AG04450 (cell line): ENCODE measurements around the gene GAS6. TPM values are rescaled to one million over a fixed set of nuclear protein-coding genes. Genes with fewer than 3 reads are reported as not detected.
"Not testable (repeated sequence)": the region's sequence is repeated elsewhere in the genome, so short reads cannot be mapped to it uniquely, and the experiment has no call there.

Experiments
- CTCF ChIA-PET: fragments of 300-600, 350-600 bp; formaldehyde crosslinking; extraction: SDS; loops from one replicate; lab custom pipeline; 2022; ENCODE audit warnings: antibody characterized with exemption, inconsistent platforms; lab: Charles Lee
- POLR2A ChIA-PET: fragments of 350-600 bp; formaldehyde crosslinking; extraction: SDS; loops from one replicate; lab custom pipeline; 2021; ENCODE audit warnings: antibody characterized with exemption, inconsistent platforms; lab: Yijun Ruan, JAX
- DNase-seq: peaks from one replicate; pipeline ENCODE4 v3.0.0-alpha.2; 2011; ENCODE audit warnings: low read depth, low spot score
- H3K27ac ChIP-seq: one replicate; pipeline ENCODE4 v1.5.1; 2012; ENCODE audit warnings: low read depth, low read length, control low read depth
- H3K27me3 ChIP-seq: one replicate; pipeline ENCODE4 v1.6.0; 2012; ENCODE audit warnings: low read length; ENCODE audit not compliant: control insufficient read depth, insufficient read depth
- H3K4me3 ChIP-seq: 2 replicates; pipeline ENCODE4 v1.5.1; 2011; ENCODE audit warnings: mild to moderate bottlenecking, low read depth, low read length, control low read depth
- H3K9me3 ChIP-seq: 2 replicates; pipeline ENCODE4 v1.5.1; 2012; ENCODE audit warnings: low read length; ENCODE audit not compliant: control insufficient read depth, insufficient read depth
- CTCF ChIP-seq: IDR thresholded peaks from 2 replicates; pipeline ENCODE4 v1.5.1; 2011; ENCODE audit warnings: low read depth, low read length, control low read depth, inconsistent platforms
- polyA plus RNA-seq: library from polyadenylated mRNA; depleted of rRNA; stranded (reverse); fragments of >200 nt; gene quantifications from 2 replicates; pipeline ENCODE4 v1.2.3, GENCODE V29; 2011

GAS6 gene
- polyA plus RNA-seq, 1 experiment: 356 TPM

DNA sequence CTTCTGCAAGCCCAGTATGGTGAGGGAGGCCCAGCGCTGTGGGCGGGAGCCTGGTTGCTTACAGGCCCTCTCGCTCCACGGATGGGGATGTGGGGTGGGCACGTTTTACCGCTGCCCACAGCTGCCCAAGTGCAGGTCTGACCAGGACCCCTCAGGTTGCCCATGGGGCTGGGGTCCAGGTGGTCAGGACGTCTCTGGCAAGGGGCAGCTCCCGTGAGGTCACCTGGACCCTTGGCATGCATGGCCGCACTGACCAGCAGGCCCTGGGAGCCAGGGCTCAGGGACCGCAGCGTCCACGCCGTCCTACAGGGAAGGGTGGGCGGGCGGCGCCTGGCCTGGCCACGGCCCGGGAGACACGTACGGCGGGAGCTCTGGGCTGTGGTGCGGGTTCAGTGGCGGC is 32.8 kb downstream of the GAS6 start:
- ChIA-PET CTCF (no interaction called here), POLR2A (no interaction called here)
- H3K27me3 ChIP-seq: no peaks in the 10 kb centered on the region
- TF ChIP-seq CTCF: no peak
- no peak overlapping the region for H3K27ac ChIP-seq
- no peak overlapping the region for H3K4me3 ChIP-seq
- no peaks in the 10 kb centered on the region; the same call in 1 of the 2 replicates for H3K9me3 ChIP-seq
- no peak for DNase-seq

DNA sequence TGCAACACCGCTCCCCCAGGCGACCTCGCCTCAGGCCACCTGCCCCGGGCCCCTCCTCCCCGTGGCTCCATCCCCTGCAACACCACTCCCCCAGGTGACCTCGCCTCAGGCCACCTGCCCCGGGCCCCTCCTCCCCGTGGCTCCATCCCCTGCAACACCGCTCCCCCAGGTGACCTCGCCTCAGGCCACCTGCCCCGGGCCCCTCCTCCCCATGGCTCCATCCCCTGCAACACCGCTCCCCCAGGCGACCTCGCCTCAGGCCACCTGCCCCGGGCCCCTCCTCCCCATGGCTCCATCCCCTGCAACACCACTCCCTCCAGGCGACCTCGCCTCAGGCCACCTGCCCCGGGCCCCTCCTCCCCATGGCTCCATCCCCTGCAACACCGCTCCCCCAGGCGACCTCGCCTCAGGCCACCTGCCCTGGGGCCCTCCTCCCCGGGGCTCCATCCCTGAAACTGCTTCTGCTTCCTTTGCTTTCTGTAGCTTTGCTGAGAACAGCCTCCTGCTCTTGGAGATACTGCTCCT is 33.4 kb downstream of the GAS6 start:
- H3K4me3 ChIP-seq, H3K27ac ChIP-seq, H3K27me3 ChIP-seq, CTCF ChIA-PET, H3K9me3 ChIP-seq, POLR2A ChIA-PET, DNase-seq: not testable (repeated sequence)

DNA sequence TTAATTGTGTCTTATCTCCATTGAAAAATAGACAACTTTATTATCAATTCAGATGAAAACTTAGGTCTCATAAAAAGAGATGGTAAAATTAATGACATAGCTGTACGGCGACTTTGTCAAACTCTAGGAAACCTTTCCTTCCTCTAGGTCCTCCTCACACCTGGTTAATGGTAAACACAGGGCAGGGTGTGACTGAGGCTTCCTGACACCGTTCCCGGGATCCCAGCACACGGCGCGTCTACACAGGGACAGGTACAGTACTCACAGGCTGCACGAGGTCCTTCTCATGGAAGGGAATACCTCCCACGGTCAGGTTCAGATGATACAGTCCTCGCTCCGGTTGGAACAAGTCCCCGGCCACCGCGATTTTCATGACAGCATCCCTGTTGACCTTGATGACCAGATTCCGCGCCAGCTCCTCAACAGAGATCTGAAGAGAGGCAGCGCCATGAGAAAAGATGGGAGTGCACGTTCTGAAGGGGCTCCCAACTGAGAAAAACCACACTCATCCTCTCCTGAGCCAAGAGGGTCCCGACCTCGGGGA is 35.5 kb downstream of the GAS6 start:
- Histone ChIP-seq H3K27me3 (no peaks in the 10 kb centered on the region), H3K27ac (no peak overlapping the region), H3K4me3 (no peak overlapping the region), H3K9me3 (no peaks in the 10 kb centered on the region; the same call in 1 of the 2 replicates)
- ChIA-PET POLR2A (no interaction called here), CTCF (no interaction called here)
- no peak for DNase-seq
- no peak for TF ChIP-seq CTCF

DNA sequence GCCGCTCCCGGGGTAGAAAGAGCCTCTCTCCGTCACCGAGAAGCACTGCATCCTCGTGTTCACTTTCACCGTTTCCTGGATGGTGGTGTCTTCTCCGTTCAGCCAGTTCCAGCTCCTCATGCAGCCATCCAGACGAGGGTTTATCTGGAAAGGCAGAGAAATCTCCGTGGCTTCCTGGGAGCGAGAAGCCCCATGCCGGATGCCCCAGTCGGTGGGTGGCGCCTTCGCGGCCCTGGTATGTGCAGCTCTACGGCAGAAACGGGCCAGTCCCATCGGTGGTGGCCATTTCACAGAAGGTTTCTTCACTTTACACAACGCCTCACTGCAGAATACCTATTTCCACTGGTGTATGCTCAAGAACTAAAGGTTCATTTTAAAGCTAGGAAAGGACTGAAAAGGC is 36.9 kb downstream of the GAS6 start:
- H3K27me3 ChIP-seq: no peaks in the 10 kb centered on the region
- no peak for DNase-seq
- POLR2A ChIA-PET: no interaction called here
- CTCF ChIA-PET: no interaction called here
- H3K4me3 ChIP-seq: no peak overlapping the region
- no peak for TF ChIP-seq CTCF
- H3K9me3 ChIP-seq: no peaks in the 10 kb centered on the region; the same call in 1 of the 2 replicates
- no peak overlapping the region for H3K27ac ChIP-seq

GRCh38 chr13:113826446-113826845 is 37.4 kb downstream of the GAS6 start:
- H3K9me3 ChIP-seq, H3K27me3 ChIP-seq, H3K27ac ChIP-seq, DNase-seq, CTCF ChIA-PET, H3K4me3 ChIP-seq: not testable (repeated sequence)
- POLR2A ChIA-PET: interaction anchor here (0.7 kb wide), 1 partner anchor 189 kb away, joined by 4 read pairs; no protein-coding TSS in a partner anchor

DNA sequence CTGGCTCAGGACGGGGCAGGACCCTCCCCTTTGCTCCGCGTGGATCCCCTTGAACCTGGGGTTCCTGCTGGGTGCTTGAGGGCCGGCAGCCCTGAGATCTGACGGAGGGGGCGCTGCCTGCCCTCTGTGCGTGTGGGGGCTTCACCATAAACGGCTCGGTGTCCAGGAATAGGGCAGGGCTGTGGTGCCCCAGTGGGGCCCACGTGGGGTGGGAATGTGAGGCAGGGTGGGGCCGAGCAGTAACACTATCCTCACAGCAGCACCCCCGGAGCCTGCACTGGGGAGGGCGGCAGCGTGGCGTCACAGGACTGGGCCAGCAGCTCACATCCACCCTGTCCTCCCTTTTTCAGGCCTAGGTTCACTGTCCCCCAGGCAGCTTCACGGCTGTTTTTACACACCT is 38.0 kb downstream of the GAS6 start:
- ChIA-PET POLR2A (interaction anchor here (0.7 kb wide), 1 partner anchor 189 kb away, joined by 4 read pairs; no protein-coding TSS in a partner anchor), CTCF (no interaction called here)
- TF ChIP-seq CTCF: no peak

More for the DNA sequence above, 38.0 kb downstream of the GAS6 start:
- H3K4me3 ChIP-seq: no peak overlapping the region
- no peak for DNase-seq
- peak overlapping the region; percentile 11 for H3K27ac ChIP-seq
- H3K27me3 ChIP-seq: no peaks in the 10 kb centered on the region
- no peaks in the 10 kb centered on the region; the same call in 1 of the 2 replicates for H3K9me3 ChIP-seq
